ENCODE data around the gene ZNF470. TPM values are rescaled to one million over a fixed set of nuclear protein-coding genes. Genes with fewer than 3 reads are reported as not detected.

Gene ZNF470
- polyA plus RNA-seq, 1 donor = 8.7 TPM

GRCh38 chr19:56633021-56633420 lies 65.8 kb downstream of the ZNF470 start:
- Histone ChIP-seq H3K4me3 (ENCODE audit: low read length) (no peak overlapping the region), H3K4me1 (ENCODE audit: control insufficient read depth, insufficient read depth, low read length) (no peaks in the 10 kb centered on the region), H3K9me3 (ENCODE audit: control insufficient read depth, low read depth, low read length) (peaks cover 11% of the 10 kb centered on the region), H3K27ac (ENCODE audit: low read length) (no peak overlapping the region), H3K36me3 (ENCODE audit: control insufficient read depth, insufficient read depth, low read length) (no peaks in the 10 kb centered on the region), H3K27me3 (ENCODE audit: control insufficient read depth, insufficient read depth, low read length) (no peaks in the 10 kb centered on the region)
- no CpG with 5 or more reads among the region's 1 CpG for WGBS (ENCODE audit: insufficient coverage, low lambda C conversion rate)
- DNase-seq = no peak

GRCh38 chr19:56637976-56638555 lies 70.8 kb downstream of the ZNF470 start:
- Histone ChIP-seq H3K27me3 (ENCODE audit: control insufficient read depth, insufficient read depth, low read length) (peaks cover 6% of the 10 kb centered on the region), H3K36me3 (ENCODE audit: control insufficient read depth, insufficient read depth, low read length) (no peaks in the 10 kb centered on the region), H3K9me3 (ENCODE audit: control insufficient read depth, low read depth, low read length) (peaks cover 12% of the 10 kb centered on the region), H3K4me1 (ENCODE audit: control insufficient read depth, insufficient read depth, low read length) (no peaks in the 10 kb centered on the region), H3K27ac (ENCODE audit: low read length) (no peak overlapping the region), H3K4me3 (ENCODE audit: low read length) (no peak overlapping the region)
- DNase-seq = peak; percentile 45 to 76
- WGBS (ENCODE audit: insufficient coverage, low lambda C conversion rate) = no CpG with 5 or more reads among the region's 21 CpGs

Other genes with a start within 250 kb of the ZNF470 start
- gene ZNF582, start 173.9 kb upstream of the ZNF470 start, polyA plus RNA-seq = 6.6 TPM
- 6.0 TPM for gene ZNF583, start 163.1 kb upstream of the ZNF470 start, polyA plus RNA-seq
- 9.0 TPM for gene ZNF667, start 90.1 kb upstream of the ZNF470 start, polyA plus RNA-seq
- gene ZNF471, start 59.6 kb upstream of the ZNF470 start, polyA plus RNA-seq = 11.7 TPM
- 7.9 TPM for gene ZFP28, start 28.5 kb upstream of the ZNF470 start, polyA plus RNA-seq
- gene ZNF71, start 27.8 kb downstream of the ZNF470 start, polyA plus RNA-seq = 4.1 TPM
- 0.97 TPM for gene SMIM17, start 75.7 kb downstream of the ZNF470 start, polyA plus RNA-seq
- 2.8 TPM for gene ZNF835, start 104.3 kb downstream of the ZNF470 start, polyA plus RNA-seq